Measurements from ENCODE around the gene POPDC2.

GRCh38 chr3:119611664-119612063 is 48.7 kb downstream of the POPDC2 start:
- TF ChIP-seq TEAD4 (CRISPR knock-in tag; IDR thresholded peaks at IDR 0.05) (no peak), NR2C2 (CRISPR knock-in tag; IDR thresholded peaks at IDR 0.05) (no peak), CTCF (IDR thresholded peaks at IDR 0.05) (no peak), USF2 (CRISPR knock-in tag; IDR thresholded peaks at IDR 0.05) (no peak), CBFB (CRISPR knock-in tag; IDR thresholded peaks at IDR 0.05; ENCODE audit: low read depth) (no peak), MAX (CRISPR knock-in tag; IDR thresholded peaks at IDR 0.05) (no peak)
